VCaP (cell line): ENCODE measurements around the gene ZNF688.
A peak's percentile ranks its signal among the peaks of the same experiment; 100 is the strongest.

Source experiments
- H3K27ac ChIP-seq: fragments of 450-650 bp; 2 replicates; pipeline ENCODE4 v1.5.1; 2017
- CTCF ChIP-seq: fragments of 450-650 bp; conservative IDR thresholded peaks from 2 replicates; pipeline ENCODE4 v1.5.1; 2017; ENCODE audit warnings: mild to moderate bottlenecking, moderate library complexity

ZNF688 gene

GRCh38 chr16:30532285-30533145, 39.0 kb downstream of the ZNF688 start:
- no peak overlapping the region for H3K27ac ChIP-seq
- TF ChIP-seq CTCF: no peak

- TF ChIP-seq CTCF: no peak
- H3K27ac ChIP-seq: no peak overlapping the region
Observed at GRCh38 chr16:30530163-30531037, 41.1 kb downstream of the ZNF688 start.

GRCh38 chr16:30528799-30529457, 42.6 kb downstream of the ZNF688 start:
- H3K27ac ChIP-seq: peak overlapping the region; percentile 93
- TF ChIP-seq CTCF: no peak

- TF ChIP-seq CTCF: no peak
- H3K27ac ChIP-seq: peak overlapping the region; percentile 93
Observed at GRCh38 chr16:30527635-30528178, 43.8 kb downstream of the ZNF688 start.

GRCh38 chr16:30526823-30527634, 44.5 kb downstream of the ZNF688 start:
- peak; percentile 28 for TF ChIP-seq CTCF
- peak overlapping the region; percentile 93 for H3K27ac ChIP-seq

- TF ChIP-seq CTCF: no peak
- peak within 1 kb of the TSS; percentile 93 for H3K27ac ChIP-seq
Observed at GRCh38 chr16:30526137-30526822, 45.2 kb downstream of the ZNF688 start, which contains the start of gene ZNF768. Gene ZNF768, minus strand, starts transcription at chr16:30526566. Its CDS starts 153 bp downstream, at chr16:30526413.
